ENCODE data around the gene LRMDA.

The LRMDA gene

GRCh38 chr10:76285012-76285411 is 853.6 kb downstream of the LRMDA start:
- TF ChIP-seq, protein P1, sequence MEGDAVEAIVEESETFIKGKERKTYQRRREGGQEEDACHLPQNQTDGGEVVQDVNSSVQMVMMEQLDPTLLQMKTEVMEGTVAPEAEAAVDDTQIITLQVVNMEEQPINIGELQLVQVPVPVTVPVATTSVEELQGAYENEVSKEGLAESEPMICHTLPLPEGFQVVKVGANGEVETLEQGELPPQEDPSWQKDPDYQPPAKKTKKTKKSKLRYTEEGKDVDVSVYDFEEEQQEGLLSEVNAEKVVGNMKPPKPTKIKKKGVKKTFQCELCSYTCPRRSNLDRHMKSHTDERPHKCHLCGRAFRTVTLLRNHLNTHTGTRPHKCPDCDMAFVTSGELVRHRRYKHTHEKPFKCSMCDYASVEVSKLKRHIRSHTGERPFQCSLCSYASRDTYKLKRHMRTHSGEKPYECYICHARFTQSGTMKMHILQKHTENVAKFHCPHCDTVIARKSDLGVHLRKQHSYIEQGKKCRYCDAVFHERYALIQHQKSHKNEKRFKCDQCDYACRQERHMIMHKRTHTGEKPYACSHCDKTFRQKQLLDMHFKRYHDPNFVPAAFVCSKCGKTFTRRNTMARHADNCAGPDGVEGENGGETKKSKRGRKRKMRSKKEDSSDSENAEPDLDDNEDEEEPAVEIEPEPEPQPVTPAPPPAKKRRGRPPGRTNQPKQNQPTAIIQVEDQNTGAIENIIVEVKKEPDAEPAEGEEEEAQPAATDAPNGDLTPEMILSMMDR (IDR thresholded peaks at IDR 0.05; ENCODE audit: control extremely low read depth, extremely low read depth, low read depth, missing control alignments): no peak
- ChIA-PET CTCF (no interaction called here), POLR2A (no interaction called here)
- no peak for DNase-seq (ENCODE audit: extremely low spot score)

DNA sequence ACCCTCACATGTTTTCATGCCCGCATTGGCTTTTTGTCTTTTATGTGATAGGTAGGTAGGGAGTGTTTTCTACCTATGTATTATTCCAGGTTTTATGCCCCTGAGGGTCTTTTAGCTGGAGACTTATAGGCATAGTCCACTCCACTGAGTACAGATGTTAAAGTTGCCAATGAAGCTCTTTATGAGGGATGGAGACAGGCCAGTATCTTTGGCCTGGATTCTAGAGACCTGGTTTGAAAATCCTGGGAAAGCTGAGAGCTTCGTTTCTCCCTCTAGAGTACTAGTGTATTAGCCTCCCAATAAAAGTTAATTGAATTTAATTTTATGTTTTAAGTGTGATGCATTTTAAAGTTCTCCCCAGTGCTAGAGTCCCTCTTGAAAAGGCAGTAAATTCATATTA is 854.1 kb downstream of the LRMDA start:
- POLR2A ChIA-PET: no interaction called here
- CTCF ChIA-PET: interaction anchor here (1.4 kb wide), 1 partner anchor 8 kb away, joined by 3 read pairs; no protein-coding TSS in a partner anchor
- no peak for DNase-seq (ENCODE audit: extremely low spot score)
- TF ChIP-seq, protein P1 (IDR thresholded peaks at IDR 0.05; ENCODE audit: control extremely low read depth, extremely low read depth, low read depth, missing control alignments): no peak

DNA sequence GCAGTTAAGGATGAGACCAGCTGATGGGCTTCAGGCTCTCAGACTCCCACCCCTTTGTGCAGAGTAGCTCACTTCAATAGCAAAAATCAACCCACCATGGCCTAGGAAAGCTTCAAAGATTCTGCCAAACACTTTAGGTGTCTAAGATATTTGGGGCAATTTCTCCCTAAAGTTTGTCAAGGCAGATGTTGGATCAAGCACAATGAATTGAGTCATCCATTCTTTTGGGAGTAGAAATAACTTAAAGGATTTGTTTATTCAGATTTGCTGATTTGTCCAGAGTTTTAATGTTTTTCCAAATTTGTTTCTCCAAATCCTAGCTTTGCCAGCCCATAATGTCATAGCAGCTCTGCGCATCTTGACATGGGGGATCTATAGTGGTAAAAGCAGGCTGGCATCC is 855.1 kb downstream of the LRMDA start:
- POLR2A ChIA-PET: no interaction called here
- DNase-seq (ENCODE audit: extremely low spot score): no peak
- TF ChIP-seq, protein P1 (IDR thresholded peaks at IDR 0.05; ENCODE audit: control extremely low read depth, extremely low read depth, low read depth, missing control alignments): no peak
- CTCF ChIA-PET: interaction anchor here (1.4 kb wide), 1 partner anchor 9 kb away, joined by 3 read pairs; no protein-coding TSS in a partner anchor

- ChIA-PET POLR2A (no interaction called here), CTCF (no interaction called here)
- DNase-seq (ENCODE audit: extremely low spot score): no peak
- TF ChIP-seq, protein P1 (IDR thresholded peaks at IDR 0.05; ENCODE audit: control extremely low read depth, extremely low read depth, low read depth, missing control alignments): no peak
Observed at GRCh38 chr10:76287856-76288255, 856.4 kb downstream of the LRMDA start.

GRCh38 chr10:76291175-76291574 is 859.8 kb downstream of the LRMDA start:
- CTCF ChIA-PET: no interaction called here
- POLR2A ChIA-PET: no interaction called here
- TF ChIP-seq, protein P1 (IDR thresholded peaks at IDR 0.05; ENCODE audit: control extremely low read depth, extremely low read depth, low read depth, missing control alignments): no peak
- DNase-seq (ENCODE audit: extremely low spot score): no peak

DNA sequence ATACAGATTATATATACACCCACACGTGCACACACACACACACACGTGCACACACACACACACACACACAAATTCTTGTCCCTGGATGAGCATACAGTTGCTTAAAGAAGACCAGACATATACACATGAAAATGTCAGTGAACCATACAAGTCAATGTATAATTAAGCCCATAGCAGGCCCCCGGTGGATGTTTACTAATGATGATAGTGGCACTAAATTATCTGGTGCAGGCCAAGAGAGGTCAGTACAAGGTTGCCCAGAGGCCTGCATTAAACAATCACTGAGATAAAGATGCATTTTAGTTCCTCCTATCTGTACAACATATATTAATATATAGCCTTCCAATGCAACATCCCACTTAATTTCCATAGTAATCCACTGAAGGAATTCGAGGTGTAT is 860.5 kb downstream of the LRMDA start:
- no peak for DNase-seq (ENCODE audit: extremely low spot score)
- ChIA-PET POLR2A (no interaction called here), CTCF (no interaction called here)
- TF ChIP-seq, protein P1 (IDR thresholded peaks at IDR 0.05; ENCODE audit: control extremely low read depth, extremely low read depth, low read depth, missing control alignments): no peak

GRCh38 chr10:76296957-76297356 is 865.5 kb downstream of the LRMDA start:
- POLR2A ChIA-PET: no interaction called here
- no peak for DNase-seq (ENCODE audit: extremely low spot score)
- CTCF ChIA-PET: no interaction called here
- TF ChIP-seq, protein P1 (IDR thresholded peaks at IDR 0.05; ENCODE audit: control extremely low read depth, extremely low read depth, low read depth, missing control alignments): no peak

Measured in GM10248 (cell line).